ENCODE measurements around the gene CDH4.

DNA sequence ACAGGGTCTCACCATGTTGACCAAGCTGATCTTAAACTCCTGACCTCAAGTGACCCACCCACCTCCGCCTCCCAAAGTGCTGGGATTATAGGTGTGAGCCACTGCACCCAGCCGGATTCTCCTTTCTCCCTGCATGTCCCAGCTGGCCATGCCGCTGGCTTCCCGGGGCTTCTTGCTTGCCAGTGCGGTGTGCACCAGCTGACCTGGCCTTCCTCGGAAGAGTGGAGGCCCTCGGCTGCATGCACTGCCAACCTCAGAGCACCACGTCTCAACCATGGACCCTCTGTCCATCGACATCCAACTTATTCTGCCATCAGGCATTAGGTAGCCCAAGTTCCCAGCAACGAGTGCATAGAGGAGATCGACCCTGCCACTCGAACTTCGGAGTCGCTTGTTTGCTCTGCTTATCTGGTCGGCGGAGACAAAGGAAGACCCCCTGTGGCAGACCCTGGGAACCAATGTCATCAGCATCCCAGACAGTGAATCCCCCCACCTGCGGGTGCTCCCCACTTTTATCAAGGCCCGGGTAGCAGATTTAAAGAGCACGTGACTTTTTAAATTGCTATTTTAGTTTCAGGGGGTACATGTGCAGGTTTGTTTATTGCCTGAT, 307.8 kb downstream of the CDH4 start:
- TF ChIP-seq POLR2AphosphoS5 (IDR thresholded peaks at IDR 0.05) (no peak), POLR2A (IDR thresholded peaks at IDR 0.05) (no peak)
- TF ChIP-seq, protein P1, sequence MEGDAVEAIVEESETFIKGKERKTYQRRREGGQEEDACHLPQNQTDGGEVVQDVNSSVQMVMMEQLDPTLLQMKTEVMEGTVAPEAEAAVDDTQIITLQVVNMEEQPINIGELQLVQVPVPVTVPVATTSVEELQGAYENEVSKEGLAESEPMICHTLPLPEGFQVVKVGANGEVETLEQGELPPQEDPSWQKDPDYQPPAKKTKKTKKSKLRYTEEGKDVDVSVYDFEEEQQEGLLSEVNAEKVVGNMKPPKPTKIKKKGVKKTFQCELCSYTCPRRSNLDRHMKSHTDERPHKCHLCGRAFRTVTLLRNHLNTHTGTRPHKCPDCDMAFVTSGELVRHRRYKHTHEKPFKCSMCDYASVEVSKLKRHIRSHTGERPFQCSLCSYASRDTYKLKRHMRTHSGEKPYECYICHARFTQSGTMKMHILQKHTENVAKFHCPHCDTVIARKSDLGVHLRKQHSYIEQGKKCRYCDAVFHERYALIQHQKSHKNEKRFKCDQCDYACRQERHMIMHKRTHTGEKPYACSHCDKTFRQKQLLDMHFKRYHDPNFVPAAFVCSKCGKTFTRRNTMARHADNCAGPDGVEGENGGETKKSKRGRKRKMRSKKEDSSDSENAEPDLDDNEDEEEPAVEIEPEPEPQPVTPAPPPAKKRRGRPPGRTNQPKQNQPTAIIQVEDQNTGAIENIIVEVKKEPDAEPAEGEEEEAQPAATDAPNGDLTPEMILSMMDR (IDR thresholded peaks at IDR 0.05): no peak

Measured in sigmoid colon (tissue), 4 donors.